ENCODE results near the gene KANK4.

KANK4 gene

DNA sequence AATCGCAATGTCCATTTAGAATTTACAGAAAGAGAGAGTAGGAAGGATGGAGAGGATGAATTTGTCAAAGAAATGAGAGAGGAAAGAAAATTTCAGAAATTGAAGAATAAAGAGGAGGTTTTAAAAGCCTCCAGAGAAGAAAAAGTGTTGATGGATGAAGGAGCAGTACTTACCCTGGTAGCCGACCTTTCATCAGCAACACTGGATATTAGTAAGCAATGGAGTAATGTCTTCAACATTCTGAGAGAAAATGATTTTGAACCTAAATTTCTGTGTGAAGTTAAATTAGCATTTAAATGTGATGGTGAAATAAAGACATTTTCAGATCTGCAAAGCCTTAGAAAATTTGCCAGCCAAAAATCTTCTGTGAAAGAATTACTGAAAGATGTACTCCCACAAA, 112.0 kb downstream of the KANK4 start:
- DNase-seq (ENCODE audit: low read depth), result no peak

- no peak for DNase-seq (ENCODE audit: low read depth)
Measured at GRCh38 chr1:62198781-62199125, 120.5 kb downstream of the KANK4 start.

- DNase-seq (ENCODE audit: low read depth), result no peak
Measured at GRCh38 chr1:62198069-62198780, 121.0 kb downstream of the KANK4 start.

DNA sequence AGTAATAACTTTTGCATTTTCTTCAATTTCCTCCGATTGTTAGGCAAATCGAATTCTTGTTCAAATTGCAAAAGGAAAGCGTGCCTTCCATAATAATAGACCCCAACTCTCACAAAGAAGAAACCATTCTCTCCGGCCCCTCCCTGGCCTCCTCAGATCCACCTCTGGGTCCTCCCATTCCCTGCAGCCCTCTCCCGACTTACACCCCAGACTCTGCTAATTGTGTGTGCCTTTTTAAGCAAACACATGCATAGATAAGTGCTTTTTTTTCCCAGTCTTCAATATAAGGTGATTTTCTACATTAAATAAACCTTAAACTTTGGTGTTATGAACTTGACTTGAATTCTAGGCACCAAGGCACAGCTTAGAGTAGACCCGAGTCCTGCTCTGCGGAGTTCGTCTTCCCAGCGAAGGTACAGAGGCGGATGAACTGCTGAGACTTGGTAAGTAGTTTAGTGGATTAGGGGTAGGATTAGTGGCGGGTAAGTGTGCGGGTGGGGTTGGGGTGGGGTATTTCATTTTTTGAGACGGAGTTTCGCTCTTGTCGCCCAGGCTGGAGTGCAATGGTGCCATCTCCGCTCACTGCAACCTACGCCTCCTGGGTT, 123.0 kb downstream of the KANK4 start:
- no peak for DNase-seq (ENCODE audit: low read depth)

DNA sequence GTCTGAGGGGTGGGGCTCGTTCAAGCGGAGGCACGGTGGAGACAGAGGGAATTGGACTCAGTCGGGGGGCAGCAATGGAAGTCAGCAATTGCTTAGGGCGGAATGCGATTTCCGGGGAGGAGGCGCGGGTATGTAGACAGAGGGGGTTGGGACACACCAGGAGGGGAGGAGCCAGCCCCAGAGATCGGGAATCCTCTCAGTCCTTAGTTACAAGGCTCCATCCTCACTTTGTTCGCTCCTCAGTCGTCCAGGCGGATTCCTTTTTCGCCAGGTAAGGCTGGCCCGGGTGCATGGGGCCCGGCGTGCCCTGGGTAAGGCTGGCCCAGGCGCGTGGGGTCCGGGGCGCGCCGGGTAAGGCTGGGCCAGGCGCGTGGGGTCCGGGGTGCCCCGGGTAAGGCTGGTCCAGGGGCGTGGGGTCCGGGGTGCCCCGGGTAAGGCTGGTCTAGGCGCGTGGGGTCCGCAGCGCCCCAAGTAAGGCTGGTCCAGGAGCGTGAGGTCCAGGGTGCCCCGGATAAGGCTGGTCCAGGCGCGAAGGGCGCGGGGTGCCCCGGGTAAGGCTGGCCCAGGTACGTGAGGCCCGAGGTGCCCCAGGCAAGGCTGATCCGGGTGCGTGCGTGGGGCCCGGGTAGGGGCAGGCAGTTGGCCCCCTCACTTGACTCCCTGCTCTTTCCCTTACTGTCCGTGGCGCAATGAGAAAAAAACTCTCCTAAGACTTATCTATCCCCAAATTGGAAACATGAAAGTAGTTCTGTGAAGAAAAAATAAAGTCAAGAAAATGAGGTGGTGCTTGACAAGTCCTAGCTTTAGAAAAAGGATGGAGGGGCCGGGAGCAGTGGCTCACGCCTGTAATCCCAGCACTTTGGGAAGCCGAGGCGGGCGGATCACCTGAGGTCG, 124.3 kb downstream of the KANK4 start, which contains the start of gene L1TD1:
TSS of gene L1TD1 (plus strand) at position 199 of the 894 bp plus-strand sequence. CDS start 11,780 bp downstream, outside the sequence.
- DNase-seq (ENCODE audit: low read depth), result no peak

DNA sequence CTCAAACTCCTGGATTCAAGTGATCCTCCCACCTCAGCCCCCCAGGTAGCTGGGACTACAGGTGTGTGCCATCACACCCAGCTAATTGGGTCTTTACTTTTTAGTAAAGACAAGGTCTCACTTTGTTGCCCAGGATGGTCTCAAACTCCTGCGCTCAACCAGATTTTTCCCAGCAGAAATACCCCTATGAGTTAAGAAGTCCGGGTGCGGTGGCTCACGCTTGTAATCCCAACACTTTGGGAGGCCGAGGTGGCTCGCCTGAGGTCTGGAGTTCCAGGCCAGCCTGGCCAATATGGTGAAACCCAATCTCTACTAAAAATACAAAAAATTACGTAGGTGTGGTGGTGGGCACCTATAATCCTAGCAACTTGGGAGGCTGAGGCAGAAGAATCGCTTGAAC, 131.1 kb downstream of the KANK4 start:
- DNase-seq (ENCODE audit: low read depth), result no peak

GRCh38 chr1:62187548-62187947, 131.7 kb downstream of the KANK4 start:
- no peak for DNase-seq (ENCODE audit: low read depth)
